HG03064 (cell line): ENCODE data around the gene WWC2.
"Not testable (repeated sequence)": the region's sequence is repeated elsewhere in the genome, so short reads cannot be mapped to it uniquely, and the experiment has no call there.

Source experiments
- ATAC-seq: cut with Tn5 transposase; IDR thresholded peaks from one replicate; pipeline ENCODE4 v1.9.1; 2021; ENCODE audit warnings: low read depth; ENCODE audit not compliant: unreplicated experiment

WWC2 gene

GRCh38 chr4:183139972-183140570, 41.0 kb downstream of the WWC2 start:
- ATAC-seq, result no peak

- ATAC-seq, result no peak
These were observed 41.9 kb downstream of the WWC2 start for GRCh38 chr4:183140911-183141320.

- ATAC-seq, result no peak
These were observed 42.9 kb downstream of the WWC2 start for GRCh38 chr4:183141997-183142396.

- ATAC-seq, result no peak
These were observed 43.8 kb downstream of the WWC2 start for GRCh38 chr4:183142571-183143550.

GRCh38 chr4:183144787-183145186, 45.7 kb downstream of the WWC2 start:
- ATAC-seq, result no peak

GRCh38 chr4:183145773-183146172, 46.7 kb downstream of the WWC2 start:
- no peak for ATAC-seq

GRCh38 chr4:183146478-183146877, 47.4 kb downstream of the WWC2 start:
- ATAC-seq, result no peak

GRCh38 chr4:183147196-183147595, 48.1 kb downstream of the WWC2 start:
- ATAC-seq, result no peak

- no peak for ATAC-seq
These were observed 48.9 kb downstream of the WWC2 start for GRCh38 chr4:183147983-183148382.

- no peak for ATAC-seq
These were observed 50.8 kb downstream of the WWC2 start for GRCh38 chr4:183149616-183150539.

- not testable (repeated sequence) for ATAC-seq
These were observed 51.6 kb downstream of the WWC2 start for GRCh38 chr4:183150664-183151063.

GRCh38 chr4:183152232-183152631, 53.2 kb downstream of the WWC2 start:
- not testable (repeated sequence) for ATAC-seq

GRCh38 chr4:183153190-183153916, 54.3 kb downstream of the WWC2 start:
- ATAC-seq, result no peak

GRCh38 chr4:183154701-183155391, 55.8 kb downstream of the WWC2 start:
- no peak for ATAC-seq

GRCh38 chr4:183155450-183156184, 56.6 kb downstream of the WWC2 start:
- no peak for ATAC-seq

- ATAC-seq, result no peak
These were observed 58.2 kb downstream of the WWC2 start for GRCh38 chr4:183157215-183157614.

- no peak for ATAC-seq
These were observed 59.0 kb downstream of the WWC2 start for GRCh38 chr4:183158062-183158461.

- no peak for ATAC-seq
These were observed 62.6 kb downstream of the WWC2 start for GRCh38 chr4:183161630-183162029.

- no peak for ATAC-seq
These were observed 64.1 kb downstream of the WWC2 start for GRCh38 chr4:183163135-183163534.
